Astrocyte of the spinal cord (primary cell): ENCODE measurements around the gene ACTR3.

Experiments used
- DNase-seq: peaks from one replicate; pipeline ENCODE4 v3.0.0; 2011; ENCODE audit warnings: low read depth, low spot score
- H3K4me3 ChIP-seq: 2 replicates; pipeline ENCODE4 v1.5.1; 2011; ENCODE audit warnings: low read depth, mild to moderate bottlenecking, low read length, moderate library complexity
- CTCF ChIP-seq: IDR thresholded peaks from 2 replicates; pipeline ENCODE4 v1.5.1; 2012; ENCODE audit warnings: low read depth, mild to moderate bottlenecking, low read length, inconsistent platforms
- in situ Hi-C: cut with HindIII; loops from 2 replicates; pipeline ENCODE4 v1.10.0; 2017; ENCODE audit warnings: low sequenced_read_pairs

The ACTR3 gene

GRCh38 chr2:113899166-113899565 is 9.3 kb downstream of the ACTR3 start:
- no peak for DNase-seq
- no peak overlapping the region for H3K4me3 ChIP-seq
- TF ChIP-seq CTCF, result no peak
- in situ Hi-C loops, result no loop called here

- no peak for DNase-seq
- in situ Hi-C loops, result no loop called here
- H3K4me3 ChIP-seq, result no peak overlapping the region
- TF ChIP-seq CTCF, result no peak
These were observed 12.1 kb downstream of the ACTR3 start for GRCh38 chr2:113901943-113902342.

- no peak overlapping the region for H3K4me3 ChIP-seq
- in situ Hi-C loops, result no loop called here
- no peak for DNase-seq
- no peak for TF ChIP-seq CTCF
These were observed 16.0 kb downstream of the ACTR3 start for GRCh38 chr2:113905886-113906285.

- DNase-seq, result no peak
- H3K4me3 ChIP-seq, result no peak overlapping the region
- TF ChIP-seq CTCF, result no peak
- in situ Hi-C loops, result no loop called here
These were observed 16.8 kb downstream of the ACTR3 start for GRCh38 chr2:113906647-113907046.

GRCh38 chr2:113907297-113907696 is 17.4 kb downstream of the ACTR3 start:
- DNase-seq, result no peak
- no peak overlapping the region for H3K4me3 ChIP-seq
- TF ChIP-seq CTCF, result no peak
- in situ Hi-C loops, result no loop called here

- no peak for TF ChIP-seq CTCF
- no peak for DNase-seq
- H3K4me3 ChIP-seq, result no peak overlapping the region
- in situ Hi-C loops, result no loop called here
These were observed 20.3 kb downstream of the ACTR3 start for GRCh38 chr2:113910110-113910717.
